Fibroblast of lung (primary cell): ENCODE results near the gene MS4A4A. TPM values are rescaled to one million over a fixed set of nuclear protein-coding genes. Genes with fewer than 3 reads are reported as not detected.

Experiments
- DNase-seq, 2 donors: peaks; one replicate each; pipeline versions ENCODE4 v3.0.0 to v3.0.0-alpha.2; 2010; ENCODE audit warnings: low read depth in 2 of 2
- H2AFZ ChIP-seq: 2 replicates; pipeline ENCODE4 v1.5.1; 2012; ENCODE audit warnings: low read length, control low read depth, inconsistent platforms
- H3K27ac ChIP-seq: 2 replicates; pipeline ENCODE4 v1.5.1; 2011; ENCODE audit warnings: low read length, control low read depth; ENCODE audit not compliant: insufficient read depth
- H3K27me3 ChIP-seq: 2 replicates; pipeline ENCODE4 v1.5.1; 2011; ENCODE audit warnings: mild to moderate bottlenecking, low read length; ENCODE audit not compliant: control insufficient read depth, insufficient read depth
- H3K36me3 ChIP-seq: 2 replicates; pipeline ENCODE4 v1.5.1; 2011; ENCODE audit warnings: low read length; ENCODE audit not compliant: control insufficient read depth, insufficient read depth
- H3K4me1 ChIP-seq: 2 replicates; pipeline ENCODE4 v1.5.1; 2011; ENCODE audit warnings: low read length; ENCODE audit not compliant: control insufficient read depth, insufficient read depth; ENCODE audit errors: extremely low read depth
- H3K4me2 ChIP-seq: 2 replicates; pipeline ENCODE4 v1.5.1; 2011; ENCODE audit warnings: low read length, control low read depth; ENCODE audit not compliant: insufficient read depth; ENCODE audit errors: extremely low read depth
- H3K4me3 ChIP-seq, 4 experiments: fragments of 200-600 bp in 1 of 4; sonication (generic) in 1 of 4; replicated peaks in 1 of 4; 2 replicates each; pipeline ENCODE4 v1.5.1; 2011 to 2016; ENCODE audit warnings: low read length in 4 of 4, low read depth in 3 of 4, mild to moderate bottlenecking in 3 of 4, control low read depth in 2 of 4, inconsistent platforms in 1 of 4, mixed read lengths in 1 of 4; ENCODE audit not compliant: insufficient read depth in 1 of 4; ENCODE audit errors: control extremely low read depth in 1 of 4
- H3K79me2 ChIP-seq: 2 replicates; pipeline ENCODE4 v1.5.1; 2012; ENCODE audit warnings: mild to moderate bottlenecking, low read length, inconsistent platforms; ENCODE audit not compliant: control insufficient read depth, insufficient read depth
- H3K9ac ChIP-seq: 2 replicates; pipeline ENCODE4 v1.5.1; 2011; ENCODE audit warnings: mild to moderate bottlenecking, low read length, control low read depth; ENCODE audit not compliant: insufficient read depth
- H3K9me3 ChIP-seq: 2 replicates; pipeline ENCODE4 v1.5.1; 2012; ENCODE audit warnings: low read depth, low read length; ENCODE audit not compliant: control insufficient read depth, insufficient read depth
- H4K20me1 ChIP-seq: 2 replicates; pipeline ENCODE4 v1.5.1; 2011; ENCODE audit warnings: low read length; ENCODE audit not compliant: control insufficient read depth, insufficient read depth; ENCODE audit errors: extremely low read depth
- EZH2 ChIP-seq: IDR thresholded peaks from 2 replicates; pipeline ENCODE4 v1.5.1; 2012; ENCODE audit warnings: low read length, control low read depth, mild to moderate bottlenecking; ENCODE audit errors: missing control alignments
- polyA plus RNA-seq, 2 donors: library from polyadenylated mRNA; depleted of rRNA in 1 of 2; stranded (reverse) in 1 of 2; unstranded in 1 of 2; fragments of >200 nt; gene quantifications; 2 replicates each; pipeline ENCODE4 v1.2.1, GENCODE V29; 2011 to 2012; ENCODE audit warnings: missing spikeins in 1 of 2
- total RNA-seq: library from RNA; depleted of rRNA; stranded (reverse); fragments of >200 nt; gene quantifications from 2 replicates; pipeline ENCODE4 v1.2.1, GENCODE V29; 2014
- TF ChIP-seq, protein P1 (sequence below), 2 donors: IDR thresholded peaks in 1 of 2; conservative IDR thresholded peaks in 1 of 2; 1 replicate in 1 of 2; 2 replicates in 1 of 2; pipeline ENCODE4 v1.5.1; 2011 to 2012; ENCODE audit warnings: low read length in 2 of 2, control low read depth in 1 of 2, inconsistent platforms in 1 of 2, low read depth in 1 of 2, mild to moderate bottlenecking in 1 of 2

The MS4A4A gene
- total and polyA plus RNA-seq, 2 donors (not counting 1 experiment from before 2014, with no cell fraction given): not detected

DNA sequence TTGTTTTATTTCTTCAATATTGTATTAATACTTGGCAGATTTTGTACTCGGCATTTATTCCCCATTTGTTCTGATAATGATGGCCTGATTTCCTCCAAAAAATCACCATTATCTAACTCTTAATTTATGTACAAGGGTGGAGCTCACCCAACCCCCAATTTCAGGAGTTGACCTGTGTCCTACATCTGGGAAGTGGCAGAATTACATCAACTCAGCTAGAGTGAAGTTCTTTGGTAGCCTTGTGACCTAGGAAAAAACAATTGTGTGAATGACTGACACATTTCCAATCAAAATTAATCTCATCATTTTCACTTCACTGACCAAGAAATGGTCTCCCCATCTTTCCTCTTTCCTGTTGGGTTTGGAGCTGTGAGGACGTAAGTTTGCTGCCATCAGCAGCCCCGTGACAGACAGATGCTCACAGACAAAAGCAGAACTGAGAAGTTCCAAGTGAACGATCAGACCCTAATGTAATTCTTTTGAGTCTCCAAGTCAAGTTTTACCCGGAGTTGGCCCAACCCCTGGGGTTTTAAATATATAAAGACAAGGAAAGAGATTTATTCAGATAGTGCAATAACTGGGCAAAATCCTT, 30.0 kb downstream of the MS4A4A start:
- H3K79me2 ChIP-seq: no peaks in the 10 kb centered on the region
- no peak overlapping the region for H3K4me3 ChIP-seq
- no peaks in the 10 kb centered on the region for H3K36me3 ChIP-seq

DNA sequence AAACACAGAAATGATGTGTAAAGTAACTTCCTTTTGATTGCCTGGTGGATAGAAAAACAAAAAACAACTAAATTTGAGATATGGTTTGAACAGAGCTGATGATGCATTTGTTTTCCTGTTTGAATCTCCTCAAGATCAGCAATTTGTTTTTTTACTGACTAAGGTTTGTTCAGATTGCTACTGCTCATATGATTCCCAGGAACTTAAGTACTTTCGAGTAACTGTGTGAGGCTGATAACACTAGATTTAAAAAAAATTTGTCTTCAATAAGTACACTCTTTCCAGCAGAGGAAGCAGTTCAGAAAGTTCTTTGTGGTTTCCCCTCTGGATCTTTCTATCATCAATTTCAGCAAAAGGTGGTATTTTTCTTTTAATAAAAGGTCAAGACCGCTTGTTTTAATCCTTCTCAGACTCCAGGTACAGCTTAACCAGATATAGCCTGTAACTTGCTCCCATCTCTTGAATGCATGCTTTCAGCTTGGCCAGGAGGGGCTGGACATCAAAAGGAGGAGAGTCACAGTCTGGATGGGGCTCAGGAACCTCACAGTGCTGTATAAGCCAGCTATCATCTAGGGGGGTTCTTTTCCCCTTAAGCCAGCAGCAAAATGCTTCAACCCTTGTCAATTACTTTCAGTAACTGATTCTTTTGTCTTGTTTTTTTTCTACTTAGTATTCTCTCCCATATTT, 34.3 kb downstream of the MS4A4A start:
- no peaks in the 10 kb centered on the region for H3K36me3 ChIP-seq
- H2AFZ ChIP-seq: no peak overlapping the region
- no peaks in the 10 kb centered on the region for H3K9me3 ChIP-seq
- no peak overlapping the region for H3K4me3 ChIP-seq
- H3K9ac ChIP-seq: no peak overlapping the region
- H3K27me3 ChIP-seq: no peaks in the 10 kb centered on the region
- no peaks in the 10 kb centered on the region for H4K20me1 ChIP-seq
- H3K4me2 ChIP-seq: no peak overlapping the region
- no peak for DNase-seq
- H3K79me2 ChIP-seq: no peaks in the 10 kb centered on the region
- H3K4me1 ChIP-seq: no peaks in the 10 kb centered on the region
- no peak overlapping the region for H3K27ac ChIP-seq
- TF ChIP-seq, protein P1, sequence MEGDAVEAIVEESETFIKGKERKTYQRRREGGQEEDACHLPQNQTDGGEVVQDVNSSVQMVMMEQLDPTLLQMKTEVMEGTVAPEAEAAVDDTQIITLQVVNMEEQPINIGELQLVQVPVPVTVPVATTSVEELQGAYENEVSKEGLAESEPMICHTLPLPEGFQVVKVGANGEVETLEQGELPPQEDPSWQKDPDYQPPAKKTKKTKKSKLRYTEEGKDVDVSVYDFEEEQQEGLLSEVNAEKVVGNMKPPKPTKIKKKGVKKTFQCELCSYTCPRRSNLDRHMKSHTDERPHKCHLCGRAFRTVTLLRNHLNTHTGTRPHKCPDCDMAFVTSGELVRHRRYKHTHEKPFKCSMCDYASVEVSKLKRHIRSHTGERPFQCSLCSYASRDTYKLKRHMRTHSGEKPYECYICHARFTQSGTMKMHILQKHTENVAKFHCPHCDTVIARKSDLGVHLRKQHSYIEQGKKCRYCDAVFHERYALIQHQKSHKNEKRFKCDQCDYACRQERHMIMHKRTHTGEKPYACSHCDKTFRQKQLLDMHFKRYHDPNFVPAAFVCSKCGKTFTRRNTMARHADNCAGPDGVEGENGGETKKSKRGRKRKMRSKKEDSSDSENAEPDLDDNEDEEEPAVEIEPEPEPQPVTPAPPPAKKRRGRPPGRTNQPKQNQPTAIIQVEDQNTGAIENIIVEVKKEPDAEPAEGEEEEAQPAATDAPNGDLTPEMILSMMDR (conservative IDR thresholded peaks at IDR 0.05 in 1 of 2, IDR thresholded peaks at IDR 0.05 in 1 of 2; ENCODE audit: low read depth in 1 of 2, low read length in 2 of 2): no peak
- no peak for TF ChIP-seq EZH2

More for the DNA sequence above, 30.0 kb downstream of the MS4A4A start:
- Histone ChIP-seq H4K20me1 (no peaks in the 10 kb centered on the region), H3K27ac (no peak overlapping the region), H3K9ac (no peak overlapping the region), H3K9me3 (no peaks in the 10 kb centered on the region), H2AFZ (no peak overlapping the region), H3K4me1 (no peaks in the 10 kb centered on the region), H3K27me3 (no peaks in the 10 kb centered on the region), H3K4me2 (no peak overlapping the region)
- TF ChIP-seq EZH2: no peak
- TF ChIP-seq, protein P1 (conservative IDR thresholded peaks at IDR 0.05 in 1 of 2, IDR thresholded peaks at IDR 0.05 in 1 of 2; ENCODE audit: low read depth in 1 of 2, low read length in 2 of 2): no peak
- no peak for DNase-seq

DNA sequence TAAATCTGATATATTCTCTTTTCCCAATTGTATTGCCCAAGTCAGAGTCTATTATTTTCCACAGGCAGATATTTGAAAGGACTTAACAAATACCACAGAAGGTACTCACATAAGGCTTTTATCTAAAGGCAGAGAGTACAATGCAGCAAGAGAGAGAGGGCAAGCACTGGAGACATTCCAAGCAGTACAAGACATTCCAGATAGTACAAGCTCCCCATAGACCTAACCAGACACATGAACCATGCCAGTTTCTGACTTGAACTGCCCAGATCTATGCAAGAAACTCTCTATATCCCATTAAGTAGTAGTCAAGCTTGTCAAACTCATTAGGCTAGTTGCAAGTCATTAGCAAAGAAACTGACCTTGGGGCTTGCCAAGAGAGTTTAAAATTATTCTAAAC, 35.4 kb downstream of the MS4A4A start:
- Histone ChIP-seq H3K27ac (no peak overlapping the region), H3K9me3 (no peaks in the 10 kb centered on the region), H3K4me1 (no peaks in the 10 kb centered on the region), H4K20me1 (no peaks in the 10 kb centered on the region), H3K36me3 (no peaks in the 10 kb centered on the region), H3K27me3 (no peaks in the 10 kb centered on the region), H3K4me3 (no peak overlapping the region), H2AFZ (no peak overlapping the region), H3K4me2 (no peak overlapping the region), H3K79me2 (no peaks in the 10 kb centered on the region), H3K9ac (no peak overlapping the region)
- DNase-seq: peak in 1 of 2 donors; percentile 2
- TF ChIP-seq EZH2: no peak
- TF ChIP-seq, protein P1 (conservative IDR thresholded peaks at IDR 0.05 in 1 of 2, IDR thresholded peaks at IDR 0.05 in 1 of 2; ENCODE audit: low read depth in 1 of 2, low read length in 2 of 2): no peak
